Chondrocyte (in vitro differentiated cells): ENCODE measurements around the gene SLC35B2. TPM values are rescaled to one million over a fixed set of nuclear protein-coding genes. Genes with fewer than 3 reads are reported as not detected.

Experiments
- DNase-seq: peaks from one replicate; pipeline ENCODE4 v3.0.0; 2021; ENCODE audit warnings: mixed read lengths, low spot score
- H3K27ac Mint-ChIP-seq: one replicate; pipeline ENCODE4 v1.8.0; 2021; ENCODE audit warnings: mild to moderate bottlenecking, moderate library complexity, mixed read lengths; ENCODE audit not compliant: unreplicated experiment
- H3K27me3 Mint-ChIP-seq: 2 replicates; pipeline ENCODE4 v1.8.0; 2021; ENCODE audit warnings: low read depth, mixed read lengths
- H3K36me3 Mint-ChIP-seq: 2 replicates; pipeline ENCODE4 v1.8.0; 2021; ENCODE audit warnings: low read depth, mixed read lengths
- H3K4me1 Mint-ChIP-seq: 2 replicates; pipeline ENCODE4 v1.8.0; 2021; ENCODE audit warnings: low read depth, mild to moderate bottlenecking, mixed read lengths
- H3K4me3 Mint-ChIP-seq: one replicate; pipeline ENCODE4 v1.8.0; 2021; ENCODE audit warnings: mild to moderate bottlenecking, moderate library complexity, mixed read lengths; ENCODE audit not compliant: unreplicated experiment
- H3K9me3 Mint-ChIP-seq: 2 replicates; pipeline ENCODE4 v1.8.0; 2021; ENCODE audit warnings: low read depth, mixed read lengths
- total RNA-seq: library from RNA; stranded (reverse); gene quantifications from 3 replicates; pipeline ENCODE4 v1.2.1, GENCODE V29; 2021
- TF ChIP-seq, protein P1 (sequence below): fragments of 200-600 bp; sonication (generic); IDR thresholded peaks from 2 replicates; pipeline ENCODE4 v1.5.0; 2021; ENCODE audit warnings: antibody characterized with exemption, mild to moderate bottlenecking, moderate library complexity

Gene SLC35B2
- total RNA-seq, 1 donor from 2014 or later = 71.5 TPM

- H3K4me1 Mint-ChIP-seq = peaks cover 46% of the 10 kb centered on the region
- TF ChIP-seq, protein P1, sequence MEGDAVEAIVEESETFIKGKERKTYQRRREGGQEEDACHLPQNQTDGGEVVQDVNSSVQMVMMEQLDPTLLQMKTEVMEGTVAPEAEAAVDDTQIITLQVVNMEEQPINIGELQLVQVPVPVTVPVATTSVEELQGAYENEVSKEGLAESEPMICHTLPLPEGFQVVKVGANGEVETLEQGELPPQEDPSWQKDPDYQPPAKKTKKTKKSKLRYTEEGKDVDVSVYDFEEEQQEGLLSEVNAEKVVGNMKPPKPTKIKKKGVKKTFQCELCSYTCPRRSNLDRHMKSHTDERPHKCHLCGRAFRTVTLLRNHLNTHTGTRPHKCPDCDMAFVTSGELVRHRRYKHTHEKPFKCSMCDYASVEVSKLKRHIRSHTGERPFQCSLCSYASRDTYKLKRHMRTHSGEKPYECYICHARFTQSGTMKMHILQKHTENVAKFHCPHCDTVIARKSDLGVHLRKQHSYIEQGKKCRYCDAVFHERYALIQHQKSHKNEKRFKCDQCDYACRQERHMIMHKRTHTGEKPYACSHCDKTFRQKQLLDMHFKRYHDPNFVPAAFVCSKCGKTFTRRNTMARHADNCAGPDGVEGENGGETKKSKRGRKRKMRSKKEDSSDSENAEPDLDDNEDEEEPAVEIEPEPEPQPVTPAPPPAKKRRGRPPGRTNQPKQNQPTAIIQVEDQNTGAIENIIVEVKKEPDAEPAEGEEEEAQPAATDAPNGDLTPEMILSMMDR = no peak
Observed at GRCh38 chr6:44258325-44258863, 1.1 kb upstream of the SLC35B2 start.

DNA sequence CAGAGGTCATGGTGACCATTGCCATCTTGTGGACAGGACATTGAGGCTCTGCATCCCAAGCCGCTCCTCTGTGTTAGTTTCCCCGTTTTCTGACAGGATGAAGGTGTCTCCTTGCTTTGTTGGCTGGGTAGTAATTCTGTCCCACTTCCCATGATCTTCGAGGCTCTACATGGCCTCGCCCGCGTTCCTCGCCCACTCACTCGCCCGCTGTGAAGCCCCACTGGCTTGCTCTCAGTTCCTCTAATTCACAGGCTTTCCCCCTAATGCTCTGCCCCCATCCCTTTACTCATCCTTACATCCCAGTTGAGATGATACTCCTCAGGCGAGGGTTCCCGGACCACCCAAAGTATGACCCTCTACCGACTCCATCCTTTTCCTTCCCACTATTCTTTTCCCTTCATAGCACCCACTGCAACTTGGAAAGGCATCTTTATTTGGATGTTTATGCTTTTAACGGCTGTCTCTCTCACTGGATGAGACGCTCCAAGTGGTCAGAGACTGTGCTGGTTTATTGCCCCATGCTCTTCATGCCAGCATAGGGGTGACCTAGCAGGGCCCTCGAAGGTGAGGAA, 511 bp upstream of the SLC35B2 start:
- Mint-ChIP-seq H3K4me1 (peaks cover 46% of the 10 kb centered on the region), H3K4me3 (peak overlapping the region; percentile 66), H3K9me3 (no peaks in the 10 kb centered on the region), H3K36me3 (peaks cover 21% of the 10 kb centered on the region), H3K27me3 (no peaks in the 10 kb centered on the region), H3K27ac (peak overlapping the region; percentile 89)
- DNase-seq = no peak
- TF ChIP-seq, protein P1 = peak; percentile 26

More at GRCh38 chr6:44258325-44258863, 1.1 kb upstream of the SLC35B2 start:
- DNase-seq = peak; percentile 68
- Mint-ChIP-seq H3K36me3 (peaks cover 17% of the 10 kb centered on the region), H3K27me3 (no peaks in the 10 kb centered on the region), H3K27ac (peak overlapping the region; percentile 89), H3K4me3 (peak overlapping the region; percentile 25), H3K9me3 (no peaks in the 10 kb centered on the region)

- H3K36me3 Mint-ChIP-seq = peaks cover 29% of the 10 kb centered on the region
- TF ChIP-seq, protein P1 = no peak
- H3K27ac Mint-ChIP-seq = peak overlapping the region; percentile 91
- DNase-seq = no peak
- peaks cover 50% of the 10 kb centered on the region for H3K4me1 Mint-ChIP-seq
- H3K27me3 Mint-ChIP-seq = no peaks in the 10 kb centered on the region
- no peaks in the 10 kb centered on the region for H3K9me3 Mint-ChIP-seq
- H3K4me3 Mint-ChIP-seq = peak overlapping the region; percentile 87
Observed at GRCh38 chr6:44256775-44257024, 628 bp downstream of the SLC35B2 start.

- peaks cover 56% of the 10 kb centered on the region for H3K4me1 Mint-ChIP-seq
- H3K9me3 Mint-ChIP-seq = no peaks in the 10 kb centered on the region
- DNase-seq = peak; percentile 50
- peaks cover 33% of the 10 kb centered on the region for H3K36me3 Mint-ChIP-seq
- H3K27ac Mint-ChIP-seq = peak overlapping the region; percentile 91
- TF ChIP-seq, protein P1 = no peak
- H3K27me3 Mint-ChIP-seq = no peaks in the 10 kb centered on the region
- peak overlapping the region; percentile 87 for H3K4me3 Mint-ChIP-seq
Observed at GRCh38 chr6:44255871-44256774, 1.2 kb downstream of the SLC35B2 start.

GRCh38 chr6:44255105-44255808, 2.1 kb downstream of the SLC35B2 start:
- DNase-seq = peak; percentile 67
- Mint-ChIP-seq H3K27ac (peak overlapping the region; percentile 91), H3K36me3 (peaks cover 42% of the 10 kb centered on the region), H3K4me3 (peak overlapping the region; percentile 87), H3K4me1 (peaks cover 63% of the 10 kb centered on the region), H3K9me3 (no peaks in the 10 kb centered on the region), H3K27me3 (no peaks in the 10 kb centered on the region)
- TF ChIP-seq, protein P1 = no peak
